H9 (cell line): ENCODE data around the gene C18orf63. TPM values are rescaled to one million over a fixed set of nuclear protein-coding genes. Genes with fewer than 3 reads are reported as not detected.

Experiments used
- DNase-seq: peaks from one replicate; pipeline ENCODE4 v3.0.0-alpha.2; 2017
- H2AFZ ChIP-seq: one replicate; pipeline ENCODE4 v1.6.1; 2013; ENCODE audit warnings: mild to moderate bottlenecking, low read length, control low read depth, moderate library complexity
- H2AK5ac ChIP-seq: 2 replicates; pipeline ENCODE4 v1.6.1; 2013; ENCODE audit warnings: low read length, control low read depth, mixed read lengths; ENCODE audit not compliant: insufficient read length
- H2BK120ac ChIP-seq: one replicate; pipeline ENCODE4 v1.6.1; 2013; ENCODE audit warnings: low read depth, mild to moderate bottlenecking, low read length, control low read depth, inconsistent platforms; ENCODE audit not compliant: poor library complexity, severe bottlenecking
- H2BK12ac ChIP-seq: 2 replicates; pipeline ENCODE4 v1.6.1; 2013; ENCODE audit warnings: low read length, control low read depth, mixed read lengths, low read depth; ENCODE audit not compliant: insufficient read length
- H2BK15ac ChIP-seq: 2 replicates; pipeline ENCODE4 v1.6.1; 2013; ENCODE audit warnings: low read depth, low read length, control low read depth
- H2BK20ac ChIP-seq: one replicate; pipeline ENCODE4 v1.6.1; 2013; ENCODE audit warnings: low read depth, mild to moderate bottlenecking, low read length, control low read depth, inconsistent platforms; ENCODE audit not compliant: poor library complexity, severe bottlenecking
- H2BK5ac ChIP-seq: 2 replicates; pipeline ENCODE4 v1.6.1; 2013; ENCODE audit warnings: low read length, control low read depth, mixed read lengths; ENCODE audit not compliant: insufficient read length
- H3K14ac ChIP-seq: 2 replicates; pipeline ENCODE4 v1.6.1; 2013; ENCODE audit warnings: low read length, control low read depth; ENCODE audit not compliant: insufficient read depth
- H3K18ac ChIP-seq: 2 replicates; pipeline ENCODE4 v1.6.1; 2013; ENCODE audit warnings: low read depth, mild to moderate bottlenecking, mixed read lengths, low read length, control low read depth; ENCODE audit not compliant: insufficient read length
- H3K23ac ChIP-seq: 2 replicates; pipeline ENCODE4 v1.6.1; 2013; ENCODE audit warnings: low read length, control low read depth, mixed read lengths, low read depth; ENCODE audit not compliant: insufficient read length
- H3K23me2 ChIP-seq: 2 replicates; pipeline ENCODE4 v1.6.1; 2013; ENCODE audit warnings: low read depth, mild to moderate bottlenecking, mixed read lengths, low read length, control low read depth; ENCODE audit not compliant: insufficient read length, poor library complexity, severe bottlenecking
- H3K27ac ChIP-seq: 2 replicates; pipeline ENCODE4 v1.5.1; 2013; ENCODE audit warnings: low read length, control low read depth, mixed read lengths, low read depth; ENCODE audit not compliant: insufficient read length
- H3K27me3 ChIP-seq: 2 replicates; pipeline ENCODE4 v1.6.1; 2013; ENCODE audit warnings: low read length, control low read depth, inconsistent platforms; ENCODE audit not compliant: insufficient read depth
- H3K4ac ChIP-seq: 2 replicates; pipeline ENCODE4 v1.6.1; 2013; ENCODE audit warnings: low read depth, mild to moderate bottlenecking, control low read depth, inconsistent platforms, low read length, moderate library complexity
- H3K4me1 ChIP-seq: 2 replicates; pipeline ENCODE4 v1.6.1; 2013; ENCODE audit warnings: low read length, control low read depth, inconsistent platforms; ENCODE audit not compliant: insufficient read depth
- H3K4me2 ChIP-seq: 2 replicates; pipeline ENCODE4 v1.6.1; 2013; ENCODE audit warnings: low read length, control low read depth, mixed read lengths; ENCODE audit not compliant: insufficient read length, insufficient read depth
- H3K56ac ChIP-seq: 2 replicates; pipeline ENCODE4 v1.6.1; 2013; ENCODE audit warnings: low read depth, mild to moderate bottlenecking, mixed read lengths, low read length, control low read depth; ENCODE audit not compliant: insufficient read length
- H3K79me1 ChIP-seq: 2 replicates; pipeline ENCODE4 v1.6.1; 2013; ENCODE audit warnings: low read depth, mild to moderate bottlenecking, moderate library complexity, low read length, control low read depth, inconsistent platforms; ENCODE audit not compliant: insufficient read depth, poor library complexity, severe bottlenecking
- H3K79me2 ChIP-seq: 2 replicates; pipeline ENCODE4 v1.6.1; 2013; ENCODE audit warnings: low read length, control low read depth, inconsistent platforms; ENCODE audit not compliant: insufficient read depth
- H3K9ac ChIP-seq: 2 replicates; pipeline ENCODE4 v1.6.1; 2013; ENCODE audit warnings: low read length, control low read depth, mixed read lengths; ENCODE audit not compliant: insufficient read length; ENCODE audit errors: extremely low read depth
- H3K9me3 ChIP-seq: one replicate; pipeline ENCODE4 v1.6.1; 2013; ENCODE audit warnings: low read depth, low read length, inconsistent platforms; ENCODE audit not compliant: control insufficient read depth
- H3T11ph ChIP-seq: one replicate; pipeline ENCODE4 v1.6.1; 2013; ENCODE audit warnings: mild to moderate bottlenecking, low read length, control low read depth, inconsistent platforms
- H4K20me1 ChIP-seq: one replicate; pipeline ENCODE4 v1.6.1; 2013; ENCODE audit not compliant: control insufficient read depth, insufficient read length, insufficient read depth
- H4K5ac ChIP-seq: 2 replicates; pipeline ENCODE4 v1.6.1; 2013; ENCODE audit warnings: low read depth, mild to moderate bottlenecking, mixed read lengths, low read length, control low read depth; ENCODE audit not compliant: insufficient read length
- H4K8ac ChIP-seq: replicated peaks from 2 replicates; pipeline ENCODE4 v1.6.1; 2013; ENCODE audit warnings: low read length, control low read depth, mixed read lengths, low read depth; ENCODE audit not compliant: insufficient read length
- H4K91ac ChIP-seq: 2 replicates; pipeline ENCODE4 v1.6.1; 2013; ENCODE audit warnings: low read depth, mild to moderate bottlenecking, moderate library complexity, mixed read lengths, low read length, control low read depth; ENCODE audit not compliant: insufficient read length
- H3K27ac Mint-ChIP-seq, 3 experiments: 2 replicates in 2 of 3; 3 replicates in 1 of 3; pipeline ENCODE4 v1.8.0; 2020 to 2021; ENCODE audit warnings: mixed read lengths in 3 of 3, mild to moderate bottlenecking in 1 of 3, moderate library complexity in 1 of 3
- H3K27me3 Mint-ChIP-seq: 2 replicates; pipeline ENCODE4 v1.8.0; 2021; ENCODE audit warnings: low read depth, mild to moderate bottlenecking, moderate library complexity, mixed read lengths
- H3K36me3 Mint-ChIP-seq, 3 experiments: 2 replicates in 2 of 3; 3 replicates in 1 of 3; pipeline ENCODE4 v1.8.0; 2020 to 2021; ENCODE audit warnings: low read depth in 3 of 3, mixed read lengths in 3 of 3; ENCODE audit not compliant: insufficient read depth in 1 of 3
- H3K4me1 Mint-ChIP-seq, 2 experiments: 2 replicates each; pipeline ENCODE4 v1.8.0; 2020; ENCODE audit warnings: mixed read lengths in 2 of 2
- H3K4me3 Mint-ChIP-seq, 2 experiments: 2 replicates in 1 of 2; 3 replicates in 1 of 2; pipeline ENCODE4 v1.8.0; 2020 to 2021; ENCODE audit warnings: mild to moderate bottlenecking in 2 of 2, mixed read lengths in 2 of 2, moderate library complexity in 1 of 2
- H3K9me3 Mint-ChIP-seq, 2 experiments: 2 replicates in 1 of 2; 3 replicates in 1 of 2; pipeline ENCODE4 v1.8.0; 2020; ENCODE audit warnings: mild to moderate bottlenecking in 2 of 2, mixed read lengths in 2 of 2, moderate library complexity in 1 of 2
- WGBS: extraction: QIAGEN DNeasy Blood & Tissue Kit; methylation state at CpG from one replicate; pipeline ENCODE4 v1.1.7; 2013; ENCODE audit warnings: missing lambda C conversion rate, low lambda C conversion rate, mixed read lengths; ENCODE audit not compliant: insufficient read length; ENCODE audit errors: extremely low coverage; 5-methylcytosine and 5-hydroxymethylcytosine counted together
- total RNA-seq: library from RNA; stranded (reverse); gene quantifications from 2 replicates; pipeline ENCODE4 v1.2.1, GENCODE V29; 2021
- TF ChIP-seq, protein P1 (sequence below): fragments of 200-600 bp; sonication (generic); conservative IDR thresholded peaks from 3 replicates; pipeline ENCODE4 v1.8.0; 2021; ENCODE audit warnings: antibody characterized with exemption, mild to moderate bottlenecking

The C18orf63 gene
- total RNA-seq, 1 experiment from 2014 or later, result not detected

DNA sequence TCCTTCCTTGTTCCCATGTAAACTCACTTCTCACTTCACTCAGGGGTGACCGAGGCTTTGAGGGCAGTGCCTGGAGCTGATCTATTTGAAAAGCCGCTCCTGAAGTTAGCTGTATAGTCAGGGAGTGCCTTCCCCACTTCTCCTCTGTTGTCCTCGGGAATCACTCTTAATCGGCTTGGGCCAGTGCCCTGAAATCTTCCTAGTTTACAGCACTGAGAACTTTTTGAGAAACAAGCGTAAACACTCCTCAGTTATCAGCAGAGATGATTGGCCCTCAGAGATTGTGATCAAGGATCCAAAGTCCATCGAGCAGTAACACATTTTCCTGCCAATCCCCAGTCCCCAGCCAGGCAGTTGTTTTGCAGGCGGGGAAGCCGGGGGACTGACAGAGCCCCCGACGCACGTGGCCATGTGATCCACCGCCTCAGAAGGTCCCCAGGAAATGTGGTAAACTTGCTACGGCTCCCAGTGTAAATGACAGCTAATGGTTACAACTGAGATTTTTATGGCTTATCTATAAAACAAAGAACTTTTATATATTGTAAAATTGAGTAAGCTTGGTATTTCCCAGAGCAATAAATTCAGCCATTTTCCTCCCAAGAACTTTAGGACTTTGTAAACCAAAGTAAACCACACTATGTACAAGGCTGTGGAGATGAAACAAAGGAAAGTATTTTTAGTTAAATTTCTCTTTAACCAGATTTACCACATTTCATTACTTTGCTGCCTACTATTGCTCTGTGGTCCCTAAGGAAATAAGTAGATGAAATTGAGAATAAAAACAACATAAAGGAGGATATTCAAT is 53.5 kb downstream of the C18orf63 start:
- TF ChIP-seq, protein P1, sequence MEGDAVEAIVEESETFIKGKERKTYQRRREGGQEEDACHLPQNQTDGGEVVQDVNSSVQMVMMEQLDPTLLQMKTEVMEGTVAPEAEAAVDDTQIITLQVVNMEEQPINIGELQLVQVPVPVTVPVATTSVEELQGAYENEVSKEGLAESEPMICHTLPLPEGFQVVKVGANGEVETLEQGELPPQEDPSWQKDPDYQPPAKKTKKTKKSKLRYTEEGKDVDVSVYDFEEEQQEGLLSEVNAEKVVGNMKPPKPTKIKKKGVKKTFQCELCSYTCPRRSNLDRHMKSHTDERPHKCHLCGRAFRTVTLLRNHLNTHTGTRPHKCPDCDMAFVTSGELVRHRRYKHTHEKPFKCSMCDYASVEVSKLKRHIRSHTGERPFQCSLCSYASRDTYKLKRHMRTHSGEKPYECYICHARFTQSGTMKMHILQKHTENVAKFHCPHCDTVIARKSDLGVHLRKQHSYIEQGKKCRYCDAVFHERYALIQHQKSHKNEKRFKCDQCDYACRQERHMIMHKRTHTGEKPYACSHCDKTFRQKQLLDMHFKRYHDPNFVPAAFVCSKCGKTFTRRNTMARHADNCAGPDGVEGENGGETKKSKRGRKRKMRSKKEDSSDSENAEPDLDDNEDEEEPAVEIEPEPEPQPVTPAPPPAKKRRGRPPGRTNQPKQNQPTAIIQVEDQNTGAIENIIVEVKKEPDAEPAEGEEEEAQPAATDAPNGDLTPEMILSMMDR, result no peak
- H3K23ac ChIP-seq, result no peak overlapping the region
- H2BK12ac ChIP-seq, result no peak overlapping the region
- H4K8ac ChIP-seq, result no peak overlapping the region
- H3K79me2 ChIP-seq, result no peaks in the 10 kb centered on the region
- H3K18ac ChIP-seq, result no peak overlapping the region
- H4K5ac ChIP-seq, result no peak overlapping the region
- H3K36me3 Mint-ChIP-seq, result no peaks in the 10 kb centered on the region
- 0 out of 4 replicates have a peak, but pooled peaks cover 0 to 2% of the 10 kb centered on the region in 2 experiments for H3K4me1 Mint-ChIP-seq
- H3K56ac ChIP-seq, result no peak overlapping the region
- no peak overlapping the region for H4K91ac ChIP-seq
- no peaks in the 10 kb centered on the region for H3K9me3 Mint-ChIP-seq
- H2AFZ ChIP-seq, result no peak overlapping the region
- H3K27me3 Mint-ChIP-seq, result peaks cover 3% of the 10 kb centered on the region; the same call in 1 of the 2 replicates
- no peak overlapping the region for H2BK20ac ChIP-seq
- no peaks in the 10 kb centered on the region for H3K4me1 ChIP-seq
- no peak overlapping the region for H3K4ac ChIP-seq
- no peak overlapping the region for H3K4me3 Mint-ChIP-seq
- H3K14ac ChIP-seq, result no peak overlapping the region
- no peaks in the 10 kb centered on the region for H3K79me1 ChIP-seq
- no peaks in the 10 kb centered on the region for H3K9me3 ChIP-seq
- no peak overlapping the region for H3K27ac ChIP-seq
- H2BK5ac ChIP-seq, result no peak overlapping the region
- no peak overlapping the region for H2BK120ac ChIP-seq
- no peak overlapping the region for H3K4me2 ChIP-seq
- H3K27ac Mint-ChIP-seq, result no peak overlapping the region
- WGBS, result no CpG with 5 or more reads among the region's 13 CpGs
- H3K23me2 ChIP-seq, result no peaks in the 10 kb centered on the region
- no peak overlapping the region for H2BK15ac ChIP-seq
- no peaks in the 10 kb centered on the region for H3K27me3 ChIP-seq
- no peak overlapping the region for H3K9ac ChIP-seq
- H4K20me1 ChIP-seq, result no peaks in the 10 kb centered on the region
- no peak overlapping the region for H2AK5ac ChIP-seq
- DNase-seq, result no peak
- no peak overlapping the region for H3T11ph ChIP-seq
